Hepatocyte (in vitro differentiated cells): ENCODE measurements around the gene RPS6KA1.

Source experiments
- CTCF ChIP-seq: fragments of 200-600 bp; sonication (generic); IDR thresholded peaks from 2 replicates; pipeline ENCODE4 v1.5.1; 2016; ENCODE audit warnings: antibody characterized with exemption, mild to moderate bottlenecking; ENCODE audit not compliant: poor library complexity
- EZH2 ChIP-seq: fragments of 200-600 bp; sonication (generic); IDR thresholded peaks from 2 replicates; pipeline ENCODE4 v1.6.1; 2016; ENCODE audit warnings: antibody characterized with exemption, mild to moderate bottlenecking, borderline replicate concordance

- TF ChIP-seq CTCF (no peak), EZH2 (no peak)
Measured at GRCh38 chr1:26496861-26497260, 32.7 kb upstream of the RPS6KA1 start.
